NCI-H2227 (cell line): ENCODE results near the gene CACNA1B.

Experiments
- DNase-seq: peaks from one replicate; lab custom pipeline; 2025; ENCODE audit not compliant: unreplicated experiment; lab: John Stamatoyannopoulos, UW

Gene CACNA1B

GRCh38 chr9:137978262-137978714 lies 100.7 kb downstream of the CACNA1B start:
- DNase-seq: no peak

- DNase-seq: no peak
These were observed 104.6 kb downstream of the CACNA1B start for GRCh38 chr9:137982200-137982599.

- DNase-seq: no peak
These were observed 106.4 kb downstream of the CACNA1B start for GRCh38 chr9:137984005-137984404.

GRCh38 chr9:137984520-137985257 lies 107.1 kb downstream of the CACNA1B start:
- DNase-seq: no peak

GRCh38 chr9:137985637-137986071 lies 108.1 kb downstream of the CACNA1B start:
- DNase-seq: no peak

GRCh38 chr9:137986268-137987099 lies 108.9 kb downstream of the CACNA1B start:
- DNase-seq: no peak

- no peak for DNase-seq
These were observed 109.9 kb downstream of the CACNA1B start for GRCh38 chr9:137987244-137988030.

GRCh38 chr9:137988051-137988450 lies 110.5 kb downstream of the CACNA1B start:
- no peak for DNase-seq

GRCh38 chr9:137988701-137989100 lies 111.1 kb downstream of the CACNA1B start:
- no peak for DNase-seq

GRCh38 chr9:137989156-137989555 lies 111.6 kb downstream of the CACNA1B start:
- no peak for DNase-seq

- DNase-seq: no peak
These were observed 112.6 kb downstream of the CACNA1B start for GRCh38 chr9:137989999-137990715.

- no peak for DNase-seq
These were observed 126.1 kb downstream of the CACNA1B start for GRCh38 chr9:138003485-138004190.

GRCh38 chr9:138006576-138007233 lies 129.1 kb downstream of the CACNA1B start:
- no peak for DNase-seq

- no peak for DNase-seq
These were observed 130.0 kb downstream of the CACNA1B start for GRCh38 chr9:138007566-138007917.

- DNase-seq: no peak
These were observed 130.6 kb downstream of the CACNA1B start for GRCh38 chr9:138007918-138008841.

- DNase-seq: no peak
These were observed 131.6 kb downstream of the CACNA1B start for GRCh38 chr9:138009016-138009802.

- no peak for DNase-seq
These were observed 132.5 kb downstream of the CACNA1B start for GRCh38 chr9:138009803-138010690.
